ENCODE data around the gene MSH2.

MSH2 gene

DNA sequence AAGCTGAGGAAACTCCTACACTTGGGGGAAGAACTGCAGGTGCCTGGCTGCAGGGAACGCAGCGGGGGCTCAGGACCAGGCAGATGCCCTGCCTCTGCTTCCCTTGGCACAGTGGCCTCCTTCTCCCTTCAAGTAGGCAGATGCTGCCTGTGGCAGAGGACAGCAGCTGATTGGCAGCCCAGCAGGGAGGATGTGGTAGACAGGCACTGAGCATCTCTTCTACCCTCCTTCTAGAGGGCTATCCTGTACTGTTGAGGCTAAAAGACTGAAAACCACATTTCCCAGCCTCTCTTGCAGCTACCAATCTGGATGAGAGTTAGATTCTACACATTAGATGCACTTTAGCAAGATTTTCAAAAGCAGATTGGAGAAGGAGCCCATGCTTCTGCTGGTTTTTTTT is 105.7 kb downstream of the MSH2 start:
- no peak for DNase-seq (ENCODE audit: low spot score)

- no peak for DNase-seq (ENCODE audit: low spot score)
These were observed 106.3 kb downstream of the MSH2 start for GRCh38 chr2:47509250-47509649.

DNA sequence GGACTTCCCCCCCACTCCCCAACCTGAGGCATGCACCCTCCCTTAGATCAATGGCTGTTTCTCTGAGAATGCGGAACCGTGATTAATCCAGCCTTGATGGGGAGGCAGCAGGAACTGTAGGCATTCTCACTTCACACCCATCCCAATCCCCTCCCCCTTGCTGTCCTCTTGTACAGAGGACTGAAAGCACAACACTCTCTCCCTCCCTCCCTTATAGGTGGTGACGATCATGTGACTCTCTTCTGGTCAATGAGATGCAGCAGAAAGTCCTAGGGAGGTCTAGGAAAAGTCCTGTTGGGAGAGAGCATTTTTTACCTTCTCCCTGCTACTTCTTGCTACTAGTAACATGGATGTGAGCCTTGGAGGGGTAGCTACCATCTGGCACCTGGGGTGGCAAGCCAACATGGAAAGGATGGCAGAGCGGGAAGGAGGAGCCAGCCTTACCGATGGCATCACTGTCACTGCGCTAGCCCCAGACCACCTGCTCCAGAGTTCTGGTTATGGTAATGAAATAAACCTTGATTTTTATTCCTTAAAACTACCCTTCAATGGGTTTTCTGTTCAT is 106.9 kb downstream of the MSH2 start:
- no peak for DNase-seq (ENCODE audit: low spot score)

GRCh38 chr2:47510745-47511144 is 107.8 kb downstream of the MSH2 start:
- DNase-seq (ENCODE audit: low spot score): no peak

DNA sequence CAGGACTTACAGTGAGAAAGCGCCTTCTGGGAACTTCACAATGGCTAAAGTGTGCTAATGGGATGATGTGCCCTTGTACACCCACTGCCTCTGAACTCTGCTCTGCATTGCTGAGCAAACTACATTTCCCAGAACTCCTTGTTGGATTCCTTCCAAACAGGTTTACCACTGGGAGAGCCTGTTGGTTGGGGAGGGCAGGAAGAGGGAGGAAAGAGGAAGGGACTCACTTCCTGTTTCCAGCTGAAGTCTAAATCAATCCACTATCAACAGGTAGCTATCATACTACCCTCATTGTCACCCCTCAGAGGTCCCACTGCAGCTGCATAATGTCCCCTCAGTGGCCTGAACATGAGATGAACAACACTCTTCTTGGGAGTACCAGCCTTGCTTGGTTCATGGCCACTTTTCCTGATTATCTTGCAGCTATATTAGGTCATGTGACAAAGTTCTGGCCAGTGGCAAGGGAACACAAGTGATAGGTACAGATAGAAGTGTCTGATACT is 109.7 kb downstream of the MSH2 start:
- DNase-seq (ENCODE audit: low spot score): no peak

DNA sequence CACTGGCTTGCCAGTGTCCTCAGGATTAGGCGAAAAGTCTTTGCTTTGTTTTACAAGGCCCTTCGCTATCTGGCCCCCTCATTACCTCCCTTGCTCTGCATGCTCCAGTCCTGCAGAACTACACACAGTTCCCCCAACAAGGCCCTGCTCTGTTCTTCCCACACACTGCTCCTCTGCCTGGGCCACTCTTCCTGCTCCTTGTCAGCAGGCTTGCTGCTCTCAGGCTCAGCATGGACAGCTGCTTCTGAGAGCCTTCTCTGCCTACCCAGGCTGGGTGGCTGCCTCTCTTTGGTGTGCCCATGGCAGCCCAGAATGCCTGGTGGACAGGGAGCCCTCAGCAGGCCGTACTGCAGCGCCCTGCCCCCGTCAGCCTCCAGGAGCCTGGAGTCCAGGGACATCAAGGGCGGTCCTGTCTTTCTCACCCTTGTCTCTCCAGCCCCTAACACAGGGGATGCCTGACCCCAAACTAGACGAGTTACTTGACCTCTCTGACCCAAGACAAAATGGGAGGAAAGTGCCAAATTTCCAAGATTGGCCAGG is 111.1 kb downstream of the MSH2 start:
- no peak for DNase-seq (ENCODE audit: low spot score)

DNA sequence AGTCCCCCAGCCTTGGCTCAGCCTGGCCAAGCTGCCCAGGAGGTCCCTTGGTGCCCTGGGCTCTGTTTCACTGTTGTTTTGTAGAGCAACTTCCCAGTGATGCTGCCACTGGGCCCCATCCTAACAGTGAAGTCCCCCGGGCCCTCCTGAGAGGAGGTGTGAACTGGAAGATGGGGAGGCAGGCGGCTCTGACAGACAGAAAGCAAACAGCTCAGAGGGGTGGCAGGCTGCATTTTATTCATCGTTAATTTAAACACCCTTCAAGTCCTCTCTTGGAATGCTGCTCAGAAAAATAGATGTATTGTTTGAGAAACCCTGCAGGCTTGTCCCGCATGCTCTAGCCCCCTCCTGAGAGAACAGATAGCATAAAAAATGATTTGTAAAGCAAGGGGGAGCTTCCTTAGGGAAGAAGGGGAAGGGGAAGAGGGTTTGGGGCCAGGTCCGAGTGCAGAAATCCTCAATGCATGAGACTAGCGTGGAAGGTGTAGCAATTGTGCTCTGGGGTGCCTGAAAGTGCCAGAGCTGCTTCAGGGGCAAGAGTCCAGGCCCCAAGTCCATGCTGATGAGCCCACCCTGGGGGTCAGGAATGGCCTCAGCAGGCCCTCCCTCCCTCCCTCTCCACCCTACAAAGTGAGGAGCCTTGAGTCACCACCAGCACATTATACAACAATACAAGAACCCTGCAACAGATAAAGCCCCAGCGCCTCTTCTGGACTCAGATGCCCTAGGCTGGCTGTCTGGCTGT is 113.6 kb downstream of the MSH2 start:
- no peak for DNase-seq (ENCODE audit: low spot score)

- DNase-seq (ENCODE audit: low spot score): no peak
These were observed 115.7 kb downstream of the MSH2 start for GRCh38 chr2:47518497-47519146.

GRCh38 chr2:47519147-47519537 is 116.2 kb downstream of the MSH2 start:
- DNase-seq (ENCODE audit: low spot score): no peak

- DNase-seq (ENCODE audit: low spot score): no peak
These were observed 116.8 kb downstream of the MSH2 start for GRCh38 chr2:47519604-47520301.

- DNase-seq (ENCODE audit: low spot score): no peak
These were observed 117.3 kb downstream of the MSH2 start for GRCh38 chr2:47520302-47520630.

DNA sequence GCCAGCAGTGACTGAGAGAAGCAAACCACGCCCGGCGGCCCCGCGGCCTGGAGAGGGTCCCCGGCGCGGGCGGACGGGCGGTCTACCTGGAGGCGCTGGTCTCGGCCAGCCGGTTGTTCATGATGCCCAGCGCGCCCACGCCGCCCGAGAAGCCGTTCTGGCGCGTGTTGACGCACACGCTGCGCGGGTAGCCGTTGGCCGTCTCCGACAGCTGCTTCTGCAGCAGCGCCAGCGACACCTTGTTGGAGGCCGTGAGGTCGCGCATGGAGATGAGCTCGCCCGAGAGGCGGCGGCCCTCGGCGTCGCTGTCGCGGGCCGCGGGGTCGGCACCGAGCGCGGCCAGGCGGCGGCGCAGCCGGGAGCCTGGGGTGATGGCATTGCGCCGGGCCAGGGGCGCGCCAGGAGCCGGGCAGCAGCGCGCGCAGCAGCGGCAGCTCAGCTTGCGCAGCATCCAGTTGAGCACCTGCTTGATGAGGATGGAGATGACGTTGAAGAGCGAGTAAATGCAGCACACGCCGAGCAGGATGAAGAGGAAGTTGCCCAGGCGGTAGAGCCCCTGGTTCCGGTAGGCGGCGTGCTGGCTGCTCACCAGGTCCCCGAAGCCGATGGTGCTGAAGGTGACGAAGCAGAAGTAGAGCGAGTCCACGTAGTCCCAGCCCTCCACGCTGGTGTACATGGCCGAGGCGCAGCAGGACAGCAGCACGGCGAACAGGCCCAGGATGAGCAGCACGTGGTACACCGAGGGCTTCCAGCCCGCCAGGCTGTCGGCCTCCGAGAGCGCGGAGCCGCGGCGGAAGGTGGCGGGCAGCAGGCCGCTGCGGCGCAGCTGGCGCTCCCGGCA is 118.1 kb downstream of the MSH2 start:
- peak; percentile 67 for DNase-seq (ENCODE audit: low spot score)

GRCh38 chr2:47521666-47522285 is 118.8 kb downstream of the MSH2 start:
- DNase-seq (ENCODE audit: low spot score): no peak

GRCh38 chr2:47525167-47525566 is 122.2 kb downstream of the MSH2 start:
- no peak for DNase-seq (ENCODE audit: low spot score)

DNA sequence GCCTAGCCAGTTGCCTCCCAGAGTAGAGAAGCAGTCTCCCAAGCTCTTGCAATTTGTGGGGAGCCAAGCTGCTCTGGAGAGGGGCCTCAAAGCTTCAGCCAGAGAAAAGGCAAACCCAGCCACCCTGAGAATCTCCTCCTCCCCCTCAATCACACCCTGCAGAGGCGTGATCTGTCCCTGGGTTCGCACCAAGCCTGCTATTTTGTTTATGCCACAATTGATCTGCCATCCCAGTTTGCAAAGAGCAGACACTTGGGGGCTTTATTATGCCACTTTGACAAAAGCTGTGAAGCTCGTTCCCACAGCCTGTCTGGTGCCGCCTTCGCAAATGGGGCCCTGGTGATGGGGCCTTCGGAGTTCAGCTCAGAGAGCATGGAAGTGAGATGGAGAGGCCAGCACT is 125.5 kb downstream of the MSH2 start:
- no peak for DNase-seq (ENCODE audit: low spot score)

DNA sequence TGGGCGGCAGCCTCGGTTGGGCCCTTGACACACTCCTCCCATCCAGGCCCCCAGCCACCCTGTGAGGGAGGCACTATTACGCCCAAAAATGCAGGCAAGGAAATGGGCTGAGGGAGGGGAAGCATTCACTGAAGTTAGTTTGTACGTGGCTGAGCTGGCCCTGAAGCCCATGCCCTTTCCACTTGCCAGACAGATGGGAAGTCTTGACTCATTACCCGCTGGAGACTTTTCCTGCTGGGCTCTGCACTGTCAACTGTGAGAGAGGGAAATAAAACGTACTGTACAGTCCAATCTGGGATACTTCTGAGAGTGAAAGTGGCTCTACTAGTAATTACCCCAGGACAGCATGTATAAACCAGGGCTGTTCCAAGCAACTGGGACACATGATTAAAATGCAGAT is 125.9 kb downstream of the MSH2 start:
- DNase-seq (ENCODE audit: low spot score): no peak

DNA sequence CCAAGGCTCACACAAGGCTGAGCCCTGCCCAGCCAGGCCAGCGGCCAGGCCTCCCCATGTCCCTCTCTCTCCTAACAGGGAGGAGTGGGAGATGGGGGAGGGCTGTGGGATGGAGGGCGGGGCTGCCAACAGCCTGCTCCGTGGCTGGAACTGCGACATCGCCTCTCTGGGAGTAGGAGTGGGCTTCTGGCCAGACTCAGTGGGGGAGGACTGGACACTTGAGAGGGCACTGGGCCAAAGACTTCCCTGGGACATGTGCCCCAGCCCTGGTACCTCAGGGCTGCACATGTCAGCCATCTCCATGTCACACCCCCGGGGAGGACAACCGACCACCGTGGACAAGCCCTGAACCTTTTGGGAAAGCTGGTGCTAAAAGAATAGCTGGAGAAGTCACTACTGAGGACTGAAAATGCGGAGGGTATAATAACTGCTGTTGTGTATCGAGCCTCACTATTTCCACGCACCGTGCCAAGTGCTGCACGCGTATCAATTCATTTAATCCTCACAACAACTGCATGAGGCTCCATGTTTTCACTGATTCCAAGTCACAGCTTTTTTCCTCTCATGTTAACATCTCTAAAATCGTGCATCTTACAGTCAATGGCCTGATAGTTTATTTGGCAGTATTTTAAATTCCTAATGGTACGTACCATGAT is 127.3 kb downstream of the MSH2 start:
- no peak for DNase-seq (ENCODE audit: low spot score)

DNA sequence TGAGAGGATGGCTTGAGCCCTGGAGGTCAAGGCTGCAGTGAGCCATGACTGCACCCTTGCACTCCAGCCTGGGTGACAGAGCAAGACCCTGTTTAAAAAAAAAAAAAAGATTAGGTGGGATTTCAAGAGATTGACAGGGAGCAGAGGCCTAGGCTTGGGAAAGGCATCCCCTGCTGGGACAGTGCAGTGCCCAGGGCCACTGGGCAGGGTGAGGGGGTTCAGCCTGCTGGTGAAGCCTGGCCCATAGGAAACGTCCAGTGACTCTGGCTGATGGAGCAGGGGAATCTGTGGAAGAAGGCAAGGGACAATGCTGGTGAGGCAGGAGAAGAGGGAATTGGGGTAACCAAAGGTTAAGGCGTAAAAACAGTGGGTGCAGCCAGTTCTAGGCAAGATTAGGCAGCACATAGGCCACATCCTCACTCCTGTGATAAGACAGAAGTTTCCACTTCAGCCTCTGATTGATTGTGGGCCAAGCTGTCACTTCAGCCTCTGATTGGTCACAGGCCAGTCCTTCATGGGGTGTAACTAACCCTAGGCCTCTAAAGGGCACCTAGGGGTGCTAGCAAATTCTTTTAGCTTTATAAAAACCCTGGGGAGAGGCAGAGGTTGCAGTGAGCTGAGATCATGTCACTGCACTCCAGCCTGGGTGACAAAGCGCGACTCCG is 128.6 kb downstream of the MSH2 start:
- DNase-seq (ENCODE audit: low spot score): no peak

Measured in GM03348 (cell line).